Activated B cell treated with CpG ODN at 0.5 μM for 24 hours (primary cell): ENCODE data around the gene LRRC3C. TPM values are rescaled to one million over a fixed set of nuclear protein-coding genes. Genes with fewer than 3 reads are reported as not detected.

ENCODE experiments used
- ATAC-seq: fragments of 200-7000 bp; cut with Tn5 transposase; one replicate; pipeline ENCODE4 v1.10.0; 2021; ENCODE audit warnings: low read depth, mild to moderate bottlenecking, moderate library complexity
- CTCF ChIA-PET: fragments of 350-600 bp; sonication (Branson Sonifier 250); formaldehyde crosslinking; loops from one replicate; lab custom pipeline; 2021; ENCODE audit warnings: antibody characterized with exemption; lab: Charles Lee
- POLR2A ChIA-PET: fragments of 350-600 bp; sonication (Branson Sonifier 250); formaldehyde crosslinking; loops from one replicate; lab custom pipeline; 2021; ENCODE audit warnings: antibody characterized with exemption; lab: Charles Lee
- DNase-seq: peaks from one replicate; pipeline ENCODE4 v3.0.0; 2022
- H3K27ac Mint-ChIP-seq: one replicate; pipeline ENCODE4 v1.8.0; 2020; ENCODE audit warnings: mixed read lengths
- H3K27me3 Mint-ChIP-seq: one replicate; pipeline ENCODE4 v1.8.0; 2021; ENCODE audit warnings: mixed read lengths
- H3K36me3 Mint-ChIP-seq: one replicate; pipeline ENCODE4 v1.8.0; 2021; ENCODE audit warnings: low read depth, mixed read lengths
- H3K4me1 Mint-ChIP-seq: one replicate; pipeline ENCODE4 v1.8.0; 2021; ENCODE audit warnings: mixed read lengths
- H3K4me3 Mint-ChIP-seq: one replicate; pipeline ENCODE4 v1.8.0; 2020; ENCODE audit warnings: mild to moderate bottlenecking, mixed read lengths
- H3K9me3 Mint-ChIP-seq: one replicate; pipeline ENCODE4 v1.8.0; 2020; ENCODE audit warnings: mixed read lengths
- CTCF ChIP-seq: fragments of 200-600 bp; IDR thresholded peaks from one replicate; pipeline ENCODE4 v1.8.0; 2022; ENCODE audit warnings: antibody characterized with exemption, mild to moderate bottlenecking
- intact Hi-C: fragments of 100-400 bp; cut with micrococcal nuclease; formaldehyde crosslinking; loops from one replicate; pipeline ENCODE4 v1.15.1; 2024
- total RNA-seq: library from RNA; stranded (reverse); gene quantifications from 2 replicates; pipeline ENCODE4 v1.2.3, GENCODE V29; 2022

The LRRC3C gene
- total RNA-seq, 1 donor from 2014 or later, result not detected

GRCh38 chr17:39933912-39934311, 6.4 kb downstream of the LRRC3C start:
- H3K4me1 Mint-ChIP-seq, result peaks cover 5% of the 10 kb centered on the region
- no peak for TF ChIP-seq CTCF
- POLR2A ChIA-PET, result no interaction called here
- H3K4me3 Mint-ChIP-seq, result no peak overlapping the region
- H3K27ac Mint-ChIP-seq, result no peak overlapping the region
- H3K9me3 Mint-ChIP-seq, result no peaks in the 10 kb centered on the region
- no peaks in the 10 kb centered on the region for H3K27me3 Mint-ChIP-seq
- CTCF ChIA-PET, result no interaction called here
- ATAC-seq (no peak), DNase-seq (no peak)
- no peaks in the 10 kb centered on the region for H3K36me3 Mint-ChIP-seq
- intact Hi-C loops, result no loop called here

- TF ChIP-seq CTCF, result no peak
- Mint-ChIP-seq H3K27ac (no peak overlapping the region), H3K36me3 (no peaks in the 10 kb centered on the region), H3K4me1 (peaks cover 3% of the 10 kb centered on the region), H3K9me3 (no peaks in the 10 kb centered on the region), H3K4me3 (no peak overlapping the region), H3K27me3 (no peaks in the 10 kb centered on the region)
- DNase-seq (no peak), ATAC-seq (no peak)
- intact Hi-C loops, result no loop called here
- CTCF ChIA-PET, result interaction anchor here (1.3 kb wide), 1 partner anchor 62 kb away, joined by 4 read pairs; no protein-coding TSS in a partner anchor
- POLR2A ChIA-PET, result no interaction called here
These were observed 6.8 kb downstream of the LRRC3C start for GRCh38 chr17:39934324-39934723.

GRCh38 chr17:39935909-39936308, 8.4 kb downstream of the LRRC3C start:
- CTCF ChIA-PET, result no interaction called here
- H3K4me3 Mint-ChIP-seq, result no peak overlapping the region

GRCh38 chr17:39937447-39937846, 9.9 kb downstream of the LRRC3C start:
- ATAC-seq (no peak), DNase-seq (no peak)
- CTCF ChIA-PET, result no interaction called here
- no peak overlapping the region for H3K27ac Mint-ChIP-seq
- no peak overlapping the region for H3K4me3 Mint-ChIP-seq
- H3K36me3 Mint-ChIP-seq, result no peaks in the 10 kb centered on the region
- POLR2A ChIA-PET, result no interaction called here
- no peak for TF ChIP-seq CTCF
- H3K4me1 Mint-ChIP-seq, result peaks cover 11% of the 10 kb centered on the region
- H3K9me3 Mint-ChIP-seq, result no peaks in the 10 kb centered on the region
- no peaks in the 10 kb centered on the region for H3K27me3 Mint-ChIP-seq
- intact Hi-C loops, result no loop called here

More at GRCh38 chr17:39935909-39936308, 8.4 kb downstream of the LRRC3C start:
- DNase-seq (no peak), ATAC-seq (no peak)
- H3K27me3 Mint-ChIP-seq, result no peaks in the 10 kb centered on the region
- H3K9me3 Mint-ChIP-seq, result no peaks in the 10 kb centered on the region
- H3K36me3 Mint-ChIP-seq, result no peaks in the 10 kb centered on the region
- no peak for TF ChIP-seq CTCF
- H3K27ac Mint-ChIP-seq, result no peak overlapping the region
- intact Hi-C loops, result no loop called here
- POLR2A ChIA-PET, result no interaction called here
- H3K4me1 Mint-ChIP-seq, result peaks cover 11% of the 10 kb centered on the region

GRCh38 chr17:39938140-39938869, 10.8 kb downstream of the LRRC3C start:
- ATAC-seq (no peak), DNase-seq (no peak)
- Mint-ChIP-seq H3K9me3 (no peaks in the 10 kb centered on the region), H3K27me3 (no peaks in the 10 kb centered on the region), H3K4me3 (no peak overlapping the region), H3K4me1 (peaks cover 11% of the 10 kb centered on the region), H3K27ac (no peak overlapping the region), H3K36me3 (no peaks in the 10 kb centered on the region)
- TF ChIP-seq CTCF, result no peak
- POLR2A ChIA-PET, result interaction anchor here (1.7 kb wide), 1 partner anchor 42 kb away, joined by 6 read pairs; the partner anchor contains the start of gene PSMD3
- CTCF ChIA-PET, result no interaction called here
- intact Hi-C loops, result no loop called here
